Measurements from ENCODE around the gene TTLL10.

Gene TTLL10

GRCh38 chr1:1206376-1206965 lies 32.8 kb downstream of the TTLL10 start, which contains the start of gene TNFRSF18:
TSS of gene TNFRSF18 (minus strand) at chr1:1206592. CDS start at chr1:1206571, 21 bp downstream.
- no peak for DNase-seq (ENCODE audit: low read depth in 2 of 2)

GRCh38 chr1:1206966-1207531 lies 33.4 kb downstream of the TTLL10 start:
- no peak for DNase-seq (ENCODE audit: low read depth in 2 of 2)

GRCh38 chr1:1207571-1207892 lies 33.9 kb downstream of the TTLL10 start:
- no peak for DNase-seq (ENCODE audit: low read depth in 2 of 2)

DNA sequence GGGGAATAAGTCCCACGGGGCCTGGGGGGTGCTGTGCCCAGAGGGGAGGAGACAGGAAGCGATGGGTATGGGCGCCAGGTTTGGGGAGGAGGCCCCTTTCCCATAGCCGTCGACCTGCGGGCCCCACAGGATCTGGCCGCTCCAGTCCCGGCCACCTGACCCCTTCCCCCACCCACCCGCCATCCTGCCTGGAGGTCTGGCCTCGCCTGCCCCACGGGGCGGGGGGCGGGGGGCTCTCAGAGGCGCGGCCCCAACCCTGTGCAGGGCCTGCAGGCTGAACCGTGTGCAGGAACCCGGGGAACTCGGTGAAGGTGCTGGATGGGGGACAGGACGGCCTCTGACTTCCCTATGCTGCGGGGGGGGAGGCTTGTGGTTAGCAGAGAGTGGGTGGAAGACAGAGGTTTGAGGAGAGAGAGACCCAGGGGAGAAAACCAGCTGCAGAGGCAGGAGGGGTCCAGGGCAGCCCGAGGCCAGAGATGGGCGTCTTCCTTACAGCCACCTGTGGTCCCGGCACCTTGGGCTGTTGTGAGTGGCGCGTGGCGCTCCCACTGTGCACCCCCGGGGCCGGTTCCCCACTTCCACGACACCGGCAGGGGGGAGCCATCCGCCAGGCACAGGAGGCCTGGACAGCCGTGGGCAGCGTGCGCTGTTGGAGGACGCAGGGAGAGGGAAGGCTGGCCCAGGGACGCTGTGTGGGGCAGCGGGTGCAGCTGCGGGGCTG lies 35.2 kb downstream of the TTLL10 start:
- DNase-seq (ENCODE audit: low read depth in 2 of 2), result no peak

DNA sequence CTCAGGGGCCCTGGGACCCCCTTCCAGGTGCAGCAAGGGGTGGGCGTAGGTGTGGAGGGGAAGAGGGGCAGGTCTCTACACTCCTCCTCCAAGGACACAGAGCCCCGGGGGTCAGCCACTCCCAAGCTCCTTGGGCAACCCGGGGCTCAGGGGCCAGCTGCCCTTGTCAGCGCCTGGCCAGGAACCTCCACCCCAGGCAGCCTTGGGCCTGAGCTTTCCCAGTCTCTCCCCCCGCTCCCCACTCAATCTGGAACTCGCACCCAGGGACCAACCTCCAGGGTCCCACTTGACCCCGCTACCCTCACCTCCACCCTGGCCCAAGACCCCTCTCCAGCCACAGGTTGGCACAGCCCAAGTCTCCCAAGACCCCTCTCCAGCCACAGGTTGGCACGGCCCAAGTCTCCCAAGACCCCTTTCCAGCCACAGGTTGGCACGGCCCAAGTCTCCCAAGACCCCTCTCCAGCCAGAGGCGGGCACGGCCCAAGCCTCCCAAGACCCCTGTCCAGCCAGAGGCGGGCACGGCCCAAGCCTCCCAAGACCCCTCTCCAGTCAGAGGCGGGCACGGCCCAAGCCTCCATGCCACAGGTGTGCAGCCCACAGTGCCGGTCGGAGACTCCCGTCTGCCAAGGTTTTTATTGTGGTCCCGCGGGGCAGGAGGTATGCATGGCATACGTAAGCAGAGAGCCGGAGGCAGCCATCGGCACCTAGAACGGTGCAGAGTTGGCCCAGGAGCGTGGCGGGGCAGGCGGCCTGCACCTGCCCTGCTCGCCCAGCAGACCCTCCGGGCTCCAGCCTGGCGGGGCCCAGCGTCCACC lies 37.3 kb downstream of the TTLL10 start:
- no peak for DNase-seq (ENCODE audit: low read depth in 2 of 2)

DNA sequence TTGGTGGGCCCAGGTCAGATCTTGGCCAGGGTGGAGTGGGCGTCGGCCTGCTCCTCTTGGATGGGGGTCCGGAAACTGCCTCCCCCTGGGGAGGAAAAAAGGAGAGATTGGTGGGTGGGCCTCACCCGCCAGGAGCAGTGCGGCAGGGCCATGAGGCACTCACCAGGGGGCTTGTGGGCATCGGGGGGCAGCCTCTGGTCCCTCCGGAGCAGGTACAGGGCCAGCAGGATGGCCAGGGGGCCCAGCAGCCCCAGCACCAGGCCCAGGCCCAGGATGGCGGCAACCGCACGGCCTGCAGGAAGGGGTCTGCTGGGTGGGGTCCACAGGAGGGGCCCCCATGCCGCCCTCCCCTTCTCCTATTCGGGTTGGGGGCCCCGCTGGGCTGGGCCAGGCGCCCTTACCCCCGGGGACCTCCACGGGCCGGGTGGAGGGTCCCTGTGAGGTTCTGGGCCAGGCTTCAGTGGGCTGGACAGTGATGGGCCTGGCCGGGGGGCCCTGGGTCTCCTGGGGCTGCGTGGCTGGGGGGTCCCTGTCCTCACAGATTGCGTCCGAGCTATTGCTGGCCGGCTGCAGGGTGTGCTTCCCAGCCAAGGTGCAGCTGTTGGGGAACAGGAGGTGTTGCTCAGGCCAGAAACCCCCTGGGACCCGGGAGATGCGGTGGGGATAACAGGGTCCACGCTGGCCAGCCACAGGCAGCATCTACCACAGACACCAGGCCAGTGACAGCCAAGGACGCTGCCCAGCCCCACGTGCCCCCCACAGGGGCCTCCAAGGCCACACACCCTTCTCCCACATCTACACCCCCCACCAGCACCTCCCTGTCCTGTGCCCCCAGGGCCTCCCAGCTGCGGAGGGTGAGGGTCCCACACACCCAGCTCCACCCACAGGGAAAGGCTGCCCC lies 38.1 kb downstream of the TTLL10 start:
- DNase-seq (ENCODE audit: low read depth in 2 of 2), result no peak

- no peak for DNase-seq (ENCODE audit: low read depth in 2 of 2)
These were observed 39.2 kb downstream of the TTLL10 start for GRCh38 chr1:1212780-1213344.

GRCh38 chr1:1213345-1214265 lies 39.9 kb downstream of the TTLL10 start, which contains the start of gene TNFRSF4:
TSS of gene TNFRSF4 (minus strand) at chr1:1214153. CDS start at chr1:1214127, 26 bp downstream.
- DNase-seq (ENCODE audit: low read depth in 2 of 2), result no peak

GRCh38 chr1:1215080-1215676 lies 41.5 kb downstream of the TTLL10 start:
- no peak for DNase-seq (ENCODE audit: low read depth in 2 of 2)

GRCh38 chr1:1215881-1216605 lies 42.4 kb downstream of the TTLL10 start:
- DNase-seq (ENCODE audit: low read depth in 2 of 2), result no peak

- no peak for DNase-seq (ENCODE audit: low read depth in 2 of 2)
These were observed 43.3 kb downstream of the TTLL10 start for GRCh38 chr1:1216770-1217620.

- DNase-seq (ENCODE audit: low read depth in 2 of 2), result no peak
These were observed 44.2 kb downstream of the TTLL10 start for GRCh38 chr1:1217621-1218523.

GRCh38 chr1:1218524-1219200 lies 45.0 kb downstream of the TTLL10 start:
- no peak for DNase-seq (ENCODE audit: low read depth in 2 of 2)

DNA sequence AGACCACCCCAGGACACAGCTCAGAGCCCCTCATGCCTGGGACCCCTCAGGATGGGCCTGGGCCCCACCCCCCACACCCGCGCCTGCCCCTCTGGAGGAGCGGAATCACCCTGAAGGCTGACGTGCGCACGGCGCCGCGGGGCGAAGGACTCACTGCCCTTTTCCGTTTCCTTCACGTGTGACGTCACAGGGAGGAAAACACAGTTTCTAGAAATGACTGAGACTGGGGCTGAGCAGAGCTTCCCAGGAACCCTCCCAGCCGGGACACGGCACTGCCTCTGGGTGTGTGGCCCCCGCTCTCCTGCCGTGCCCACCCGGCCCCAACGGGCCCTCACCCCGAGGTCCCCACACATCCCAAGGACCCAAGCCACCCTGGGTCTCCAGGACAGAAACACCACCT lies 45.7 kb downstream of the TTLL10 start:
- DNase-seq (ENCODE audit: low read depth in 2 of 2), result no peak

DNA sequence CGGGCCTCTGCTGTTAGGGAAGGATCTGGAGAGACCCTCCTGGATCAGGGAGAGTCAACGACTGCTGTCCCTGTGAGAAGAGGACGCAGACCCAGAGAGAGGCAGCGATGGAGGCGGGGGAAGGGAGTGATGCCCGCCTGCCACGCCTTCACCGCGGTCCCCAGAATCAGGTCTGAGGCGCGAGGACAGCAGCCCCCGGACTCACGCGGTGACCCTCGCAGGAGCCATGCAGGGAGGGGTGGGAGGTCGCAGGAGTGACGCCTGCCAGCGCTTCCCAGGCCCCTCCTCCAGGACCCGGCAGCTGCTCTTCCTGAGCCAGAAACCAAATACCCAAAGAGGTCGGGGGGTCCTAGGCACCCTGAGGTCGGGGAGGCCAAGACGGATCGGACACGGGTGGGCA lies 46.5 kb downstream of the TTLL10 start:
- DNase-seq (ENCODE audit: low read depth in 2 of 2), result no peak

DNA sequence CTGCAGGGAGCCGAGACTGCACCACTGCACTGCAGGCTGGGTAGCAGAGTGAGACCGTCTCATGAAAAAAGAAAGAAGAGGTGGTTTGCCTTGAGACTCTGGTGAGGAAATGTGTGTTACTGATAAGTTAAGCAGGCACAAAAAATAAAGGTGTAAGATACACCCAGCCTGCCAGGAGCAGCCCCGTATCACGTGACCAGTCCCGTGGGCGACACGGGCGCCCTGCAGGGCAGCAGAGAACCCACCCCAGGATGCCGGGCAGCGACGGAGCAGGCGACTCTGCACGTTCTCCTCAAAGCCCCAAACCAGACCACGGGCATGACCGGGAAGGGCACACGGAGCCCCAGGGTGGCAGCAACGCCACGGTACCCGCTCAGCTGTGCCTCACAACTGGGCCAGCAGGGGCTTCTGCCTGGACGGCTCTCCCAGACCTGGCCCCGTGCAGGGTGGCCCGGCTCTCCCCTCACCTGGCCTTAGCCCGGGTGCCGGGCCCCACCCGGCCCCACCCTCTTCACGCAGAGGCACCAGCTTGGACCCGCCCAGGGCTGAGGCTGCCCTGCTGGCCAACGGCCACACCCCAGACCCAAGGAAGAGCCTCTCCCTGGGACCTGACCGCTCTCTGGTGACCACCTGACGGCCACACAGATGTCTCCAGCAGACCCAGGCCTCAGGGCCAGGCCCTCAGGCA lies 48.4 kb downstream of the TTLL10 start:
- no peak for DNase-seq (ENCODE audit: low read depth in 2 of 2)

All from stimulated activated CD8-positive, alpha-beta memory T cell treated with anti-CD3 and anti-CD28 coated beads, Interleukin-7, amount 100 ng/mL, for 1 hour (primary cell).